Measurements from ENCODE around the gene MALAT1.

- TF ChIP-seq, protein P1, sequence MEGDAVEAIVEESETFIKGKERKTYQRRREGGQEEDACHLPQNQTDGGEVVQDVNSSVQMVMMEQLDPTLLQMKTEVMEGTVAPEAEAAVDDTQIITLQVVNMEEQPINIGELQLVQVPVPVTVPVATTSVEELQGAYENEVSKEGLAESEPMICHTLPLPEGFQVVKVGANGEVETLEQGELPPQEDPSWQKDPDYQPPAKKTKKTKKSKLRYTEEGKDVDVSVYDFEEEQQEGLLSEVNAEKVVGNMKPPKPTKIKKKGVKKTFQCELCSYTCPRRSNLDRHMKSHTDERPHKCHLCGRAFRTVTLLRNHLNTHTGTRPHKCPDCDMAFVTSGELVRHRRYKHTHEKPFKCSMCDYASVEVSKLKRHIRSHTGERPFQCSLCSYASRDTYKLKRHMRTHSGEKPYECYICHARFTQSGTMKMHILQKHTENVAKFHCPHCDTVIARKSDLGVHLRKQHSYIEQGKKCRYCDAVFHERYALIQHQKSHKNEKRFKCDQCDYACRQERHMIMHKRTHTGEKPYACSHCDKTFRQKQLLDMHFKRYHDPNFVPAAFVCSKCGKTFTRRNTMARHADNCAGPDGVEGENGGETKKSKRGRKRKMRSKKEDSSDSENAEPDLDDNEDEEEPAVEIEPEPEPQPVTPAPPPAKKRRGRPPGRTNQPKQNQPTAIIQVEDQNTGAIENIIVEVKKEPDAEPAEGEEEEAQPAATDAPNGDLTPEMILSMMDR (IDR thresholded peaks at IDR 0.05): no peak
- TF ChIP-seq POLR2AphosphoS5 (IDR thresholded peaks at IDR 0.05) (no peak), POLR2A (IDR thresholded peaks at IDR 0.05) (no peak)
Observed at GRCh38 chr11:65496304-65497140, 2.3 kb upstream of the MALAT1 start.
